ENCODE data around the gene POLR3F.
A peak's percentile ranks its signal among the peaks of the same experiment; 100 is the strongest.
"Not testable (repeated sequence)": the region's sequence is repeated elsewhere in the genome, so short reads cannot be mapped to it uniquely, and the experiment has no call there.

POLR3F gene

GRCh38 chr20:18507218-18508191, 40.3 kb downstream of the POLR3F start, which contains the start of gene SEC23B:
SEC23B (plus strand) TSS chr20:18507940; CDS start chr20:18510836, 2,896 bp downstream.
- peak; percentile 98 for DNase-seq

- no peak for DNase-seq
Measured at GRCh38 chr20:18511571-18511970, 44.4 kb downstream of the POLR3F start.

- no peak for DNase-seq
Measured at GRCh38 chr20:18513208-18513607, 46.0 kb downstream of the POLR3F start.

GRCh38 chr20:18514127-18514526, 46.9 kb downstream of the POLR3F start:
- DNase-seq: no peak

GRCh38 chr20:18515973-18516372, 48.8 kb downstream of the POLR3F start:
- DNase-seq: no peak

GRCh38 chr20:18522066-18522465, 54.9 kb downstream of the POLR3F start:
- DNase-seq: not testable (repeated sequence)

- no peak for DNase-seq
Measured at GRCh38 chr20:18523066-18523465, 55.9 kb downstream of the POLR3F start.

- DNase-seq: no peak
Measured at GRCh38 chr20:18524646-18525045, 57.5 kb downstream of the POLR3F start.

- not testable (repeated sequence) for DNase-seq
Measured at GRCh38 chr20:18526761-18527160, 59.6 kb downstream of the POLR3F start.

GRCh38 chr20:18527339-18527738, 60.1 kb downstream of the POLR3F start:
- no peak for DNase-seq

- DNase-seq: no peak
Measured at GRCh38 chr20:18527836-18528235, 60.6 kb downstream of the POLR3F start.

- no peak for DNase-seq
Measured at GRCh38 chr20:18529041-18529440, 61.9 kb downstream of the POLR3F start.

- no peak for DNase-seq
Measured at GRCh38 chr20:18532626-18533025, 65.4 kb downstream of the POLR3F start.

- DNase-seq: no peak
Measured at GRCh38 chr20:18533491-18533890, 66.3 kb downstream of the POLR3F start.

GRCh38 chr20:18533978-18534644, 66.9 kb downstream of the POLR3F start:
- no peak for DNase-seq

Measured in NCI-H526 treated with DMSO at 0.1 percent for 48 hours (cell line).